ENCODE measurements around the gene TARS1. TPM values are rescaled to one million over a fixed set of nuclear protein-coding genes. Genes with fewer than 3 reads are reported as not detected.

TARS1 gene
- total and polyA plus RNA-seq, 2 of the 8 experiments (the other 6 are each of a cell fraction or from before 2014, with no cell fraction given): 94.4 to 445 TPM

DNA sequence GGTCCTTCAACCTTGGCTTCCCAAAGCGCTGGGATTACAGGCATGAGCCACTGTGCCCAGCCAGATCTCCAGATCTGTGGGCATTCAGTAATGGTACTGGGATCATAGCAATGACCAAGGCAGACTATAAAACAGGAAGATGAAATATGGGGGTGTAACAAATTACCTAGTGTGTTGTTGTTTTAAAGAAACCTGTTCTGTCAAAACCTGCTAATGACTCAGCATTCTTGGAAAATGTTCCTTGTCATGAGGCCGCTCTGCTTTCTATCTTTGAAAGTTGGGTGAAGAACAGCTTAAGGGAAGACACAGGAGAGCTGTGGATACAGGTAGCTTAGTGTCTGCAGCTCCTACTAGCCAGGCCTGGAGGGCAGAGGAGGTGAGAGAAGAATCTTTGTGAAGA, 19.4 kb downstream of the TARS1 start:
- ChIA-PET POLR2A (ENCODE audit: partially characterized antibody) (interaction anchor here (1.2 to 11.8 kb wide), 6 partner anchors 7 to 43 kb away, joined by 3 to 179 read pairs (median 24); partner anchors contain the start of gene TARS1), CTCF (ENCODE audit: partially characterized antibody) (interaction anchor here (1.0 to 1.9 kb wide), 3 partner anchors 17 to 28 kb away, joined by 3 to 4 read pairs (median 4); no protein-coding TSS in a partner anchor)
- 93% methylated on average over 2 of the region's 2 CpGs; no CpG with 5 or more reads in 1 of the 2 experiments for WGBS, 2 experiments (ENCODE audit: extremely low coverage in 1 of 2, insufficient coverage in 1 of 2, insufficient read length in 1 of 2, insufficient replicate concordance in 2 of 2, low coverage in 1 of 2, low lambda C conversion rate in 2 of 2, missing lambda C conversion rate in 1 of 2)
- H3K4ac ChIP-seq (replicated peaks; ENCODE audit: insufficient read length, low read depth, low read length): no peak overlapping the region
- peaks cover 1 to 4% of the 10 kb centered on the region in 2 experiments for H4K20me1 ChIP-seq (replicated peaks in 1 of 2; ENCODE audit: control insufficient read depth in 1 of 2, insufficient read depth in 2 of 2, low read length in 2 of 2)
- no peak for FAIRE-seq
- no peak for DNase-seq (ENCODE audit: low read depth in 1 of 2, low spot score in 2 of 2)
- H3K56ac ChIP-seq (replicated peaks; ENCODE audit: insufficient read length, low read depth, low read length): no peak overlapping the region
- H3K27me3 ChIP-seq (replicated peaks in 1 of 4; ENCODE audit: control insufficient read depth in 3 of 4, extremely low read depth in 1 of 4, insufficient read depth in 3 of 4, low read length in 3 of 4): no peaks in the 10 kb centered on the region
- H4K91ac ChIP-seq (replicated peaks; ENCODE audit: insufficient read length, low read length): no peak overlapping the region
- H3K23me2 ChIP-seq (ENCODE audit: low read depth, low read length): no peaks in the 10 kb centered on the region
- H2BK5ac ChIP-seq (ENCODE audit: low read depth, low read length): no peak overlapping the region
- peaks cover 0 to 19% of the 10 kb centered on the region in 2 experiments; a peak in 2 of 4 replicates for H3K79me2 ChIP-seq (ENCODE audit: control insufficient read depth in 1 of 2, insufficient read depth in 2 of 2, low read length in 2 of 2)
- no peak overlapping the region for H3K9ac ChIP-seq (replicated peaks in 1 of 4; ENCODE audit: extremely low read depth in 1 of 4, low read depth in 3 of 4, low read length in 3 of 4)
- no peak overlapping the region for H3K23ac ChIP-seq (ENCODE audit: insufficient read length)
- H2BK120ac ChIP-seq (replicated peaks; ENCODE audit: low read depth, low read length): no peak overlapping the region
- no peaks in the 10 kb centered on the region for H3K4me1 ChIP-seq (replicated peaks in 1 of 4; ENCODE audit: control insufficient read depth in 3 of 4, insufficient read depth in 4 of 4, low read length in 3 of 4)
- no peak overlapping the region for H2BK20ac ChIP-seq (ENCODE audit: low read length)
- H2BK12ac ChIP-seq (ENCODE audit: low read depth, low read length): no peak overlapping the region
- no peak overlapping the region for H2AK5ac ChIP-seq (ENCODE audit: low read depth, low read length)
- no peak overlapping the region for H4K8ac ChIP-seq (ENCODE audit: extremely low read depth, insufficient read depth, low read length)
- H3K27ac ChIP-seq (ENCODE audit: low read depth, low read length): no peak overlapping the region
- H2BK15ac ChIP-seq (ENCODE audit: low read length): no peak overlapping the region
- H3K36me3 ChIP-seq (ENCODE audit: control insufficient read depth in 2 of 4, insufficient read depth in 4 of 4, low read length in 3 of 4): peaks cover 69 to 99% (median 92%) of the 10 kb centered on the region in 4 experiments
- H3K79me1 ChIP-seq (ENCODE audit: low read depth, low read length): no peaks in the 10 kb centered on the region; the same call in 1 of the 2 replicates
- no peak overlapping the region for H2AFZ ChIP-seq (ENCODE audit: low read length)
- H3K9me3 ChIP-seq (ENCODE audit: insufficient read depth in 2 of 2, low read depth in 1 of 2, low read length in 1 of 2): no peaks in the 10 kb centered on the region
- H3K18ac ChIP-seq (ENCODE audit: extremely low read depth, low read length): no peak overlapping the region
- H4K5ac ChIP-seq (ENCODE audit: insufficient read length, low read depth, low read length): no peak overlapping the region
- no peak overlapping the region for H3K4me3 ChIP-seq (ENCODE audit: extremely low read depth in 1 of 4, insufficient read depth in 2 of 4, low read depth in 3 of 4, low read length in 4 of 4)
- H3K14ac ChIP-seq (ENCODE audit: insufficient read length): no peak overlapping the region
- no peak overlapping the region for H3K4me2 ChIP-seq (ENCODE audit: insufficient read depth in 1 of 2, low read depth in 2 of 2, low read length in 2 of 2)
- TF ChIP-seq CEBPB (IDR thresholded peaks at IDR 0.05; ENCODE audit: low read depth, low read length) (no peak), POLR2A (IDR thresholded peaks at IDR 0.05; ENCODE audit: control extremely low read depth in 1 of 2, low read depth in 2 of 2, low read length in 2 of 2) (no peak)
